Stimulated activated CD8-positive, alpha-beta memory T cell treated with anti-CD3 and anti-CD28 coated beads, Interleukin-12 subunit alpha, Interleukin-12 subunit beta, amount 100 ng/mL, for 24 hours (primary cell): ENCODE data around the gene RIC3.
A peak's percentile ranks its signal among the peaks of the same experiment; 100 is the strongest.

Source experiments
- DNase-seq: peaks from one replicate; pipeline ENCODE4 v3.0.0-alpha.2; 2020; ENCODE audit errors: extremely low read depth

RIC3 gene, protein sequence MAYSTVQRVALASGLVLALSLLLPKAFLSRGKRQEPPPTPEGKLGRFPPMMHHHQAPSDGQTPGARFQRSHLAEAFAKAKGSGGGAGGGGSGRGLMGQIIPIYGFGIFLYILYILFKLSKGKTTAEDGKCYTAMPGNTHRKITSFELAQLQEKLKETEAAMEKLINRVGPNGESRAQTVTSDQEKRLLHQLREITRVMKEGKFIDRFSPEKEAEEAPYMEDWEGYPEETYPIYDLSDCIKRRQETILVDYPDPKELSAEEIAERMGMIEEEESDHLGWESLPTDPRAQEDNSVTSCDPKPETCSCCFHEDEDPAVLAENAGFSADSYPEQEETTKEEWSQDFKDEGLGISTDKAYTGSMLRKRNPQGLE

GRCh38 chr11:8168485-8169257, at the start of gene RIC3:
RIC3 (minus strand) TSS chr11:8169025; CDS start chr11:8168989, 36 bp downstream.
- DNase-seq: peak; percentile 31

DNA sequence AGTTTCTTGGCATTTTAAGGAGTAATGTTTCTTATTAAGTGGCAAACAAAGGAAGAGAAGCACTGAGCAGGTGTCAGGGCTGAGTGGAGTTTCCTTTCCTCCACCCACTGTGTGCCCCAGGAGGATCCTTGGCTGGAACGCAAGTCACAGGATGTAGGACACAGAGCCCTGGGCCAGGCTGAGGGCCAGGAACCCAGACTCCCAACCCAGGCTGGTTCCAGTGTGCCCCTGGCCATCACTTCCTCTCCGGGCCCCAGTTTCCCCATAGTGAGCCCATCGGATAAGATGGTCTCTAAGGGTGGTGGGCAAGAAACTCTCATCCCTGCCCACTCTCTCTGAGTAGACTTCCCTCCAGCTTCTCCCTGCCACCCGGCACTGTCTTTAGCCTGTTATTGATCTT, 49.6 kb upstream of the RIC3 start:
- DNase-seq: no peak

DNA sequence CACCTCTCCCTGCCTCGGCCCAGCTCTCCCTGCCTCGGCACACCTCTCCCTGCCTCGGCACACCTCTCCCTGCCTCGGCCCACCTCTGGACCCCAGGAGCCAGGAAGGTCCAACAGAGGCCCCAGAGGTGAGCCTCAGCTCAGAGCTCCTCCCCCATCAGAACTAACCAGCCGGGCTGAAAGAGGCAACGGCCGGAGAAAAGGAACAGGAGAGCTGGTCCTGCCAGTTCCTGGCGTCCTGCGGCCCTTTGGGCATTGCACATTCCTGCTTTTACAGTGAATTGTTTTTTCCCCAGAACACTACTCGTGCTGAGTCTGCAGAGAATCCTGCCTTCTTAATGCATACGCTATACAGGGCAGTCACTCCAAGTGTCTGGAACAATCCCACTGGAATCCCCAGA, 49.1 kb upstream of the RIC3 start:
- DNase-seq: no peak

DNA sequence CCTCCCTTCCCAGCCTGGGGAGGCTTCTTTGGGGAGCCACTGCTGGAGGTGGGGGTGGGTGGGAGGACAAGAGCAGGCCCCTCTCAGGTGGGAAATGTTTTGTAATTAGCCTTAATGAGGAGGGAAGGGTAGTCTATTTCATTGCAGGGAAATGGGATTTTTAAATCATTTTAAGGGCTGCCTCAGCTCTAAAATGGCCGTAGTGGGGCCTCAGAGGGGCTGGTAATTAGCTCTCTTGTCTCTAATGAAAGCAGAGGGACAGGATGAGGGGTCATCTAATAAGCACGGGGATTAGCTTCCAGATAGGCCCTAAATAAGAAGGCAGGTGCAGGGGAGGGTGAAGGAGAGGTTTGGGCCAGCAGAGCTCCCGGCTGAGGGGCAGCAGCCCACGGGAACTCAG, 48.3 kb upstream of the RIC3 start:
- DNase-seq: no peak

- DNase-seq: no peak
These were observed 44.6 kb upstream of the RIC3 start for GRCh38 chr11:8213376-8213775.

GRCh38 chr11:8209208-8209807, 40.5 kb upstream of the RIC3 start:
- DNase-seq: no peak

DNA sequence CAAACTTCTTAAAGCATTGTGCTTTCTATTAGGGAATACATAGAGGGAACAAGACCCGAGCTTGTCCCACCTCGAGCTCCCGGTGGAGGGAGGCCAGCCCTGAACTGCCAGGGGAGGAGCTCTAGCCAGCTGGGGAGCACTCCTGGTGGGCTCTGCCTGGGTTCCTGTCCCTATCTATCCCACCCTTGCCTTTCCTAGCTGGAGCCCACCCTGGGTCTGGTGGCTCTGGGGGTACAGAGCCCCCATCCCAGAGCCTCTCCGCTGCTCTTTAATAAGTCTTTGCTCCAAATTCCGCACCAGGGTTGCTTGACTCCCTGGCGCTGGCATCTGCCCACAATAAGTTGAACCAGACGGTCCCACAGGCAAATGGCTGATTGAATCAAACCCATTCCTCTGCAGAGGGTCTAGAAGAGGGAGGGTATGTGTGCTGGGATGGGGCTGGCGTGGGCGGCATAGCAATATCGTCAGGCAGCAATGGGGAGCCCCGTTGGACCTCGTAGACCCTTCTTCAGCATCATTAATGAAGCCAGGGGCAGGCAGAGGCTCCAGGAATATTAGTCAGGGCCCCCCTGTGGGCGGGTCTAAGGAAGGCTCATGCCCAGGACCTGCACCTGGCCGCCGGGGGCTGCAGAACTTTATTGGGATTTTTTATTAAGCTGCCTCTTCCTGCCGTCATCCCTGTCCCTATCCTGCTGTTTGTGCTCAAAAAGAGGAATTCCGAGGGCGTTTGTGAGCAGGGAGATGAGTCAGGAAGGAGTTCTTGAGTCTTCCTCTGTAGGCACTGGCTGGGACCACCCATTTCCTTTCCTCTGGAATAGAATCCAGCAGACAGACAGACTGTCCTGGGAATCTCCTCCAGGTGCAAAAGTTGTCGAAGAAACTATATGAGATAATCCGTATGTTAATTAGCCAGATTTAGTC, 38.5 kb upstream of the RIC3 start:
- no peak for DNase-seq

- no peak for DNase-seq
These were observed 37.6 kb upstream of the RIC3 start for GRCh38 chr11:8206251-8207079.

GRCh38 chr11:8205566-8205965, 36.7 kb upstream of the RIC3 start:
- DNase-seq: no peak

DNA sequence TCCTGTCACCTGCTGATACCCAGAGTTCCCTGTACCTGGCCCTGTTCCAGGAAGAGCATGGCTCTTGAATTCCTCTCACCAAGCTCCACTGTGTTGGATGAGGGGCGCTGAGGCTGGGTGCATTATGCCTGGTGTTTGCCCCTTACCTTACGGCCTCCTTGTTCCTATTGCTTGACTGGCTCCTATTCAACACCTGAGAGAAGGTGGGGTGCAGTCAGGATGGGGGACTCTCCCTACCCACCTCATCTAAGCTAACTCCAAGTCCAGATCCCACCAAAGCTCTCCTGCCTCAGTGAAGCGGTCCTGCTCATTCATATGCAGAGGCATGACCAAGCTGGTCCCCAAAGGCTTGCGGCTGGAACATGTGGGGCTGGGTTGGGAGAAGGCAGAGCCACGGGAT, 35.8 kb upstream of the RIC3 start:
- no peak for DNase-seq

GRCh38 chr11:8204025-8204424, 35.2 kb upstream of the RIC3 start:
- DNase-seq: no peak

DNA sequence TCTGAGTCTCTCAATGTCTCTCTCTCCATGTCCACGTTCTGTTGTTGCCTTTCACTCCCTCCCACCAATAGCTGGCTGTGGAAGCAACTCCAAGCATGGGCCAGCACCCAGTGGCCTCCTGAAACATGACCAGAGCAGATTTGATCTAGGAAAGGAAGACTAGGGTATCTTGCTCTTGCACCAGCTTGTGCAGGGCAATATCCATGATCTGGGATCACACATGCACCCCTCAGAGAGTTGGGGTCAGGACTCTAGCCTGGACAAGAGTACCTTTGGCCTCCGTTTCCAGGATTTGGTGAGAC, 34.5 kb upstream of the RIC3 start:
- DNase-seq: no peak

DNA sequence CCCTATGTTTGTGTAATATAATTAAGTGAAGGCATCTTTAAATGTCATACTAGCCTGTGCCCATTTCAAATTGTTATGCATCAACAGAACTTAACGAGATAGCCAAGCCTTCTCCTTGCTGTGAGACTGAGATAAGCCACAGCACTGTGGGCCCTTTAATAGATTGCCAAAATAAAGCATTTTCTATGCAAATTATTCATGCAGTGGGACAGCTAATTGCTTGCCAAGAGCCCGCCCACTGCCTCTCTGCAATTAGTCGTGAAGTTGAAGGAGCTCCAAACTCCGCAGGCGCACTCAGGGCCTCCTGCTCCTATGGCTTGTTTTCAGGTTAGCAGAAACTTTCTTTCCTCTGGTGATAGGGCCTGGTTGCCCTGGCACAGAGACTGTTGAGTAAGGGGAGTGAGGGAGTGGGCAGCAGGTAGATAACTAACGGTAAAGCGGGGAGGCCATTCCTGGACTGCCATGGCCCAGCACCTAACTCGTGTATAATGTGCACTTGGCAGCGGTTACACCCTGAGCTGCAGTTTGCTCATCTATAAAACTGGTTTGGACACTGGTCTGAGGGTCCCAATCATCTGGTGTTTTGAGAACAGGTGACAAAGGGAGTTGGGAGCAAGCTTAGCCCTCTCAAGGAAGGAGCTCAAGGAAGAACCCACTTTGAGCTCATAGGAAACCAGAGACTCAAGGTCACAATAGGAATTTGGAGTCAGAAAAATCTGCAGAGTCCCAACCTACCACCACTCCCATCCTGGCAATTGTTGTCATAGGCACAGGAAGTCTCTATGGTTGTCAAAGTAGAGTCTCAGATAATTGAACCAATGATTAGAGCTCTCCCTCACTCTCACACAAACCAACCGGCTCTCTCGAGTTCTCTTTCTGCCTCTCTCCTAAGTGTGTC, 33.9 kb upstream of the RIC3 start:
- no peak for DNase-seq

- no peak for DNase-seq
These were observed 33.0 kb upstream of the RIC3 start for GRCh38 chr11:8201644-8202365.

- no peak for DNase-seq
These were observed 30.9 kb upstream of the RIC3 start for GRCh38 chr11:8199676-8200075.

GRCh38 chr11:8196749-8197148, 27.9 kb upstream of the RIC3 start:
- DNase-seq: no peak

DNA sequence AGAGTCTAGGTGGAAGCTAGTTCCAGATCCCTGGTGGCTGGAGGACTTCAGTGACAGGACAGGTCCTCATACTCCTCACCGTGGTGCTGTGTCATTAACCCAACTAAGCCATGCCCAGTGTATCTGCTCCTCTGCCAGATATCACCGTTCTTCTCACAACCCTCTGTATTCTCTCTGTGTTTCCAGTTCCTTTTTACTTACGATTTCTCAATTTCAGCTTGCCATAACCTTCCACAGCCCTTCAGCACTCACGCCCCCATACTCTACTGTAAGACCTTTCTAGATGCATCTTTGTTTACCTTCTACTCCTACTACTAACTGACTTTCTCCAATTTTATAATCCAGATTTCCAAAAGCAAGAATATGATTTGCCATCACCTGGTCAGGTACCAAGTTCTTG, 26.1 kb upstream of the RIC3 start:
- no peak for DNase-seq

DNA sequence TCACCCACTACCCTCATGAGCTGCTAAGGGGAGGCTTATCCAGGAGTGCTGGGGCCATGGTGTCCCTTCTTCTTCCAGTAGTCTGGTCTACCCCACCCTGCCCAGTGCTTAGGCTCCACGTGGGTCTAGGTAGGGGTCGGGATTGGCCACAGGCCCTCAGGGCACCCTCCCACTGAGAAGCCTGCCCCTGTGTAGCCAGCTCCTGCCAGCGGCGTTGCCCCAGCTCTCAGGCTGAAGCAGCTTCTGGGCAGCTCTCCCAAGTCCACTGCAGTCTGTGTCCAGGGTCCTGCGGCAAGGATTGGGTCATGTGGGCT, 24.0 kb upstream of the RIC3 start:
- no peak for DNase-seq

GRCh38 chr11:8192016-8192895, 23.4 kb upstream of the RIC3 start:
- DNase-seq: no peak
